SH-SY5Y (cell line): ENCODE results near the gene CLEC17A.

Source experiments
- GATA2 ChIP-seq: IDR thresholded peaks from 2 replicates; pipeline ENCODE4 v1.6.1; 2011; ENCODE audit warnings: mild to moderate bottlenecking, low read depth, low read length
- GATA3 ChIP-seq: IDR thresholded peaks from 2 replicates; pipeline ENCODE4 v1.6.1; 2011; ENCODE audit warnings: low read depth, mild to moderate bottlenecking, low read length, moderate library complexity

DNA sequence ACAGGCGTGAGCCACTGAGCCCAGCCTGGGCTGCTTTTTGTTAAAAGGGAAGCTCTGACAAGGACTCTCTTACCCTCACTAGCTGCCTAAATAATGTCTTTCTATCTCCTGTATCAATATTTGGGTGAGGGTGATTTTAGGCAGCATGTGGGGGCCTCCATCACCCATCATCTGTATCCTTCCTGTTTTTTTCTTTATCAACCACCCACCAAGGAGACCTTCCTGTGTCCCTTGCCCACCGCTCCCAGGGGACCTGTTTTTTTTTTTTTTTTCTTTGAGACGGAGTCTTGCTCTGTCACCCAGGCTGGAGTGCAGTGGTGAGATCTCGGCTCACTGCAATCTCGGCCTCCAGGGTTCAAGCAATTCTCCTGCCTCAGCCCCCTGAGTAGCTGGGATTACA lies 5.6 kb upstream of the CLEC17A start:
- TF ChIP-seq GATA3 (no peak), GATA2 (no peak)
